GM18519 (cell line): ENCODE data around the gene PLA2G2C.
"Not testable (repeated sequence)": the region's sequence is repeated elsewhere in the genome, so short reads cannot be mapped to it uniquely, and the experiment has no call there.

Experiments used
- ATAC-seq: cut with Tn5 transposase; IDR thresholded peaks from one replicate; pipeline ENCODE4 v1.9.1; 2021; ENCODE audit warnings: mild to moderate bottlenecking, moderate library complexity; ENCODE audit not compliant: unreplicated experiment, low FRiP score

The PLA2G2C gene

DNA sequence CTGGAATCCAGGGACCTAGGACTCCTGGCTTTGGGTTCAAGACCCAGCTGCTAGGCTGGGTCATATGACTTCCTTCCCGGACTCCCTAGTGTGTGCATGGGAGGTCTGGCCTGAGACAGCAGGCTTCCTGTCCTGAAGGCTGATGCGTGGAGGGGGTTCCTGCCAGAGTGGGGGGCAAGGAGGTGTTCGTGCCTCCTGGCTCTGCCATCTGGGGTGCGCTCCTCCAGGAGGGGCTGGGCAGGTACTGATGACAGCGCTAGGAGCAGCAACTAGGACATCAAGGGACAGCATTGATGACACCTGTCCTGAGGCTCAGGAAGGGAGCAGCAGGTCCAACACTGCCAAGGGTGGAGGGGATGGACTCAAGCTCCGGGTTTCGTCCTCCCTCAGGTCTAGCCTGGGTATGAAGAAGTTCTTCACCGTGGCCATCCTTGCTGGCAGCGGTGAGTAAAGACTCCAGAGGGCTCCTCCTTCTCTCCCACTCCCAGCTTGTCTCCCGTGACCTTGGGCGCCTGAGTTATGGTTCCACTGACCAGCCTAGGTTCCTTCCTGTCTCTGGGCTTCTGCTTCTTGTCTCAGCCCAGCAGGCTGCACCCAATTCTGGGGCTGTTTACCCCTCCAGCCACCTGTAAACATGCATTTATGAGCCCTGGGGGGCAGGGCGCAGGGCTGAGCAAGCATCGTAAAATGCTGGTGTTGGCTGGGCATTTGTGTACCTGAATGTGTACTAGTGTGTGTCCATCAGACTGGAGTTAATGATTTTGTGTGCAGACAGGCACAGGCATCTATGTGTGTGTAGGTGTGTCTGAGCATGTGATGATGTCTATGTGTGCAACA, 46.3 kb downstream of the PLA2G2C start:
- no peak for ATAC-seq

DNA sequence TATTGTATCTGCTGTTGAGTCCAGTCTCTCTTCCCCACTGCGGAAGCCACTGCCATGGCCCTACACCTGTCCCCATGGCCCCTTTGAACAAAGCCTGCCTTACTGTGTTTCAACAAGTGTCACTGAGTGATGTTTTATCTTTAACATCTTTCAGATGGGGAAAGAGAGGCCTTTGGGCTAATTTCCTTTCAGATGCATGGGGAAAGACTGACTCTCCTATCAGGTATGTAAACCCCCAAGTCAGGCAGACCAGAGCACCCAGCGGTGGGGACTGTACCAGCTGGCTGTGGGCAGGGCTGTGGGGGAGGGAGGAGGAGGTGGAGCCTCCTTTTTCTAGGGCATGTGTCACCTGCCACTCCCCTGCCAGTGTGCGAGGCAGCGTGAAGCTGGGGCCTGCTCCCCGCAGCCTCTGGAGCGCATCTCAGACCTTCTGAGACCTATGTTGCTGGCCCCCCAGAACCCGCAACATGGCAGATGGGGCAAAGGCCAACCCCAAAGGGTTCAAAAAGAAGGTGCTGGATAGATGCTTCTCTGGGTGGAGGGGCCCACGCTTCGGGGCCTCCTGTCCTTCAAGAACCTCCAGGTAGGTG, 47.3 kb downstream of the PLA2G2C start, which contains the start of gene PLA2G2F:
Gene PLA2G2F (plus strand): TSS at position 363 of the 590 bp plus-strand sequence. CDS start 105 bp downstream, at position 468.
- ATAC-seq = no peak

DNA sequence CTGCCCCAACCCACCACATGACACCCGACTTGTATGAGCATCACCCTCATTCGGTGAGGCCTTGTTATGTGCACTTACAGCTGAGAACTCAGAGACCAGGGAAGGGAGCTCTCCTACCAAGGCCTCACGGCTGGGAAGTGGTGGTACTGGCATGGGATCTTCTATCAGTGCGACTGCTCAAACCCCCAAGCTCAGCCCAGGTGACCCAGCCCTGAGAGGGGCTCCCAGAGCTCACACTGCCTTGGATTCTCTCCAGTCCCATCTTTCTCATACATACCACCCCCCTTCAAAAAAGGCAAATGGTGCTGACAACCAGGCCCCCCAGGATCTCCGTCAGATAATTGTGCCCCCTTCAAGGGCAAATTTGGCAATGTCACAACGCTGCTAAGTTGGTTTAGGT, 48.0 kb downstream of the PLA2G2C start:
- ATAC-seq = no peak

DNA sequence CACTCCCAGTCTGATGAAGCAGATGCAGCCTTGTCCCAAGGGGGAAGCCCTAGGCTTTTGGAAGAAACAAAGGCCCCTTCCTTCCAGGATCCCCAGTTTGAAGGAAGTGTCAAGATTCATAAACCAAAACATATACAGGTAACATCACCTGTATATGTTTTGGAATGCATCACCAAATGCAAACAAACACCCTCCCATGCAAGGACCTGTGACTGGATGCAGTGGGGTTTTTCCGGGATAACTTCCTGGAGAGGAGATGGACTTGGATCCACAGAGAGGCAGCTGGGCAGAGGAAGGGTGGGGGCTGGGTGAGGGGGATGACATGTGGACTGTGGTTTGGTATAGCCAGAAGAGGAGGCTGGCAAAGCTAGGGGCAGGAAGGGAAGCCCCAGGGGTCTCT, 48.7 kb downstream of the PLA2G2C start:
- no peak for ATAC-seq

DNA sequence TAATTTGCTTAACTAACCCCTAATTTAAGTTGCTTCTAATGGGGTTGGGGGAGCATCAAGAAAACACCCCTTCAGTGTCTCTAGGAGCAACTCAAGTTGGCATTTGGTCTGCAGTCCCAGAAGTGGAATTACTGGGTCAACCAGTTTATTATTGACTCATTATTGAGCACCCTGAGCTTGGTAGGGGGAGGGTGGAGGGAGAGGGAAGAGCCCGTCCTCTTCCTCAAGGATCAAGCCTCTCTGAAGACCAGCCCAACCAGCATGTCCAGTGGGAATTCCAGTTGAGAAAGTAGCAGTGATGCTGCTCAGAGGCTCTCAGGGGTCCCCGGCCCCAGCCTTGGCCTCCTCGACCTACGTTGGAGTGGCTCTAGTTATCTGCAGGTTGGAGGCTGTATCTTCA, 49.3 kb downstream of the PLA2G2C start:
- no peak for ATAC-seq

DNA sequence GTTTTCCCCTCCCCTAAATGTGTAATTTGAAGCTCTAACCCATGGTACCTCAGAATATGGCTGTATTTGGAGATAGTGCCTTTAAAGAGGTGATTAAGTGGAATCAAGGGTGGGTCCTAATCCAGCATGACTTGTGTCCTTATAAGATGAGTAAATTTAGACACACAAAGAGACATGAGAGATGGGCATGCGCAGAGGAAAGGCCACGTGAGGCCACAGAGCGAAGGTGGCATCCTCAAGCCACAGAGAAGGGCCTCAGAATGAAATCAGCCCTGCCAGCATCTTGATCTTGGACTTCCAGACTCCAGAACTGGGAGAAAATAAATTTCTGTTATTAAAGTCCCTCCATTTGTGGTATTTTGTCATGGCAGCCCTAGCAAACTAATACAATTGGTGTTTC, 50.1 kb downstream of the PLA2G2C start:
- ATAC-seq = no peak

DNA sequence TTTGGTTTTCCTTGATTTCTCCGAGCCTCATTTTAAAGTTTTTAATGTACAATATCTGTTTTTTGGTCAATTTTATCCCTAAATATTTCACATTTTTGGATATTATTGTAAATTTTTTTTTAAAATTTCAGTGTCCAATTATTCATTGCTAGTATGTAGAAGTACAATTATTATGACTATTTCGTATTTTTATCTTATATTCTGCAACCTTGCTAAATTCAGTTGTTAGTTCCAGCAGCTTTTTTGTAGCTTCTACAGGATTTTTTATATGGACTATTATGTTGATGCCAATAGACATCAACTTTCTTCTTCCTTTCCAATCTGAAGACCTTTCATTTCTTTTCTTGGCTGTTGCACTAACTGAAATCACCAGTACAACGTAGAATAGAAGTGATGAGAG, 51.3 kb downstream of the PLA2G2C start:
- no peak for ATAC-seq

DNA sequence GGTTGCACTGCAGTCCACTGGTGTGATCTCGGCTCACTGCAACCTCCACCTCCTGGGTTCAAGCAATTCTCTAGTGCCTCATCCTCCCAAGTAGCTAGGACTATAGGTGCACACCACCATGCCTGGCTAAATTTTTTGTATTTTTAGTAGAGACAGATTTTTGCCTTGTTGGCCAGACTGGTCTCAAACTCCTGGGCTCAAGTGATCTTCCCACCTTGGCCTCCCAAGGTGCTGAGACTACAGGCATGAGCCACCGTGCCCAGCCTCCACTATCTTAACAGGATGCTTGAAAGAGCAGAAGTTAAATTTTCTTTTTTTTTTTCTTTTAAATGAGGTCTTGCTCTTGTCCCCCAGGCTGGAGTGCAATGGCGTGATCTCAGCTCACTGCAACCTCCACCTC, 55.8 kb downstream of the PLA2G2C start:
- ATAC-seq = not testable (repeated sequence)

DNA sequence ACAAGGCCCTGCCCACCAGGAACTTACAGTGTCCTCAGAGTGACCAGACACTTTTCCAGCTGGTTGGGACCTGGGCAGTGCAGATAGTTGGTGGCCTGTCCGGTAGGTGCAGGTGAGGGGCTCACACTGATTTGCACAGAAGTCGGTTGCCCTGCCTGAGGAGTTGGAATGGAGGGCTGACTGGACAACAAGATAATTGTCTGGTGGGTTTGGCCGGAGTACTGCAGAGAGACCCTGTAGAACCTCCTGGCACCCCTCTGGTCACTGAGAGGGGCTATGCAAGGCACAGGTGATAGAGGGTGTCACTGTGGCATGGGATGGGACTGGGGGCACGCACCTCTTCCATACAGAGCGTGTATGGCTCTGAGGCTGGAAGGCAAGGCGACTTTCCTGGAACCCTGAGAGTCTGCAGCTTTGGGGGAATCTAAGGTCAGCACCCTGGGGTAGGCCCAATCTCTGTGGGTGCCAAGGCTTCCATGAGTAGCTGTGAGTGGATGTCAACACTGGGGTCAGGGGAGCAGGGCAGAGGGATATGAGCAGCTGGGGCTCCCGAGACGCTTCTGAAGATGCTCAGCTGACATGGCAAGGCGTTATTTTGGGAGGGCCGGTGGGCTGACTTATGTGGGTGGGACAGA, 59.4 kb downstream of the PLA2G2C start:
- no peak for ATAC-seq

DNA sequence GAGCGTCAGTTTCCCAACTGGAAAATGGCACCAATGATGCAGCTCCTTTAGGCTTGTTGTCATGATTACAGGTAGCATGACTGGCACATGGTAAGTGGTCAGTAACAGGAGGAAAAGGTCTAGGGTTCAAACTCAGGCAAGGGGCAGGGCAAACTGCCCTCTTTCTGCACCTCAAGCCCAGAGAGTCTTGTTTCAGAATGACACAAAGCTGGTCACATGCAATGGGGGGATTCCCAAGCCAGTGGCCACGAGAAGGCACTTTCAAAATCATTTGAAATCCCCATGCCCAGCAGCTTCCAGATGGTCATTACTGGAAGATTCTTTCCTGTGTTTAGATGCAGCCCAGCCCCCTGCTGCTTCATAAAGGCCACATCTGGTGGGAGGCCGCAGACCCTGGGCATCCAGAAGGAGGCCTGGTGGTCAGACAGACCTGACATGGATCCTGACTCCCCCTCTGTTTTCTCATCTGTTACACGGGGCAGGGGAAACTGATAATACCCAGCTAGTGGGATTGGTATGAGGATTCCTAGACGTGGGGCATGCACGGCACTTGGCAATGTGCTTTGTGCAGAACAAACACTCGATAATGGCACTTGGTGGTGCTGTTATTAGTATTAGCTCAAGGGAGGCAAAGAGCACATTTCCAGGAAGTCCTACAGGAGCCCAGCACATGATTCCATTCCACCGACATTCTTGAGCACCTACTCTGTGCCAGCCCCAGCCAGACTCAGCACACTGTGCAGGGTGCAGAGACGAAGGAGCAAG, 60.1 kb downstream of the PLA2G2C start:
- ATAC-seq = no peak

DNA sequence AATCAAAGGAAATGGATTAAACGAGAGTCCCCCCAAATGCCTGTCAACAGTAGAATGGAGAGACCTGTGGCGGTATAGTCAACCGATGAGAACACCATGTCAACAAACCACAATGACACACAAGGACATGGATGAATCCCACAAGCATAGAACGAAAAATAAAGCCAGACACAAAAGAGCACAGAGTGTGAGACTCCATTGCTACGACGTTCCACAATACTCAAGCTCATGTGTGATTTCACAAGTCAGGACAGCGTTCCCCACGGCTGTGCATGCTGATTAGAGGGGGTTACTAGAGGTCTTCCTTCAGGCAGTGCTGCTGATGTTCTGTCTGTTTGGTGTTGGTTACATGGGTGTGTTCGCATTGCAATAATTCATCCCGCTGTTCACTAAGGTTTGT, 61.2 kb downstream of the PLA2G2C start:
- ATAC-seq = no peak

DNA sequence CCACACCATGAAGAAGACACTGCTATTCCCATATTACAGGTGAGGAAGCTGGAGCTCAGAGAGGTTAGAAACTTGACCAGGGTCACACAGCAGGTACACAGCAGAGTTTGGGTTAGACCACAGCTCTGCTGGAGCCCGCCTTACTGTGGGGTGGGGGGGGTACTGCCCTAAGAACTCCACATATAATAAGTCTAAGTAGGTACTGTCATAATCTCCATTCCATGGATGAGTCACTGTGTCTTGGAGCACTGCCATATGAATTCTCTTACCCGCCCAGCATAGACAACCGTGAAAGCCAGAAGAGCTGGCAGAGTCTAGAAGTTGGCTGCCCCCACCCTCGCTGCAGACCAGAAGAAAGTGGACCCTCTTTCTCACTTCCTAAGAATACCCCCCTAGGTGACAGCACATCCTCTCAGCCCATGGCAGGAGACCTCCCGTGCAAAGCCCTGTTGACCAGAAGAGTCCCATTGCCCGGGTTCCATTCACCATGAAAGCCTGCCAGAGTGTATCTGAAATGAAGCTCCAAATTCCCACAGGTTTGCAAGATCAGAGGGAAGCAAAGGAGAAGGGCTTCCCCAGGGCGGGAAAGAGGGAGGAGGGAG, 61.8 kb downstream of the PLA2G2C start:
- ATAC-seq = no peak

DNA sequence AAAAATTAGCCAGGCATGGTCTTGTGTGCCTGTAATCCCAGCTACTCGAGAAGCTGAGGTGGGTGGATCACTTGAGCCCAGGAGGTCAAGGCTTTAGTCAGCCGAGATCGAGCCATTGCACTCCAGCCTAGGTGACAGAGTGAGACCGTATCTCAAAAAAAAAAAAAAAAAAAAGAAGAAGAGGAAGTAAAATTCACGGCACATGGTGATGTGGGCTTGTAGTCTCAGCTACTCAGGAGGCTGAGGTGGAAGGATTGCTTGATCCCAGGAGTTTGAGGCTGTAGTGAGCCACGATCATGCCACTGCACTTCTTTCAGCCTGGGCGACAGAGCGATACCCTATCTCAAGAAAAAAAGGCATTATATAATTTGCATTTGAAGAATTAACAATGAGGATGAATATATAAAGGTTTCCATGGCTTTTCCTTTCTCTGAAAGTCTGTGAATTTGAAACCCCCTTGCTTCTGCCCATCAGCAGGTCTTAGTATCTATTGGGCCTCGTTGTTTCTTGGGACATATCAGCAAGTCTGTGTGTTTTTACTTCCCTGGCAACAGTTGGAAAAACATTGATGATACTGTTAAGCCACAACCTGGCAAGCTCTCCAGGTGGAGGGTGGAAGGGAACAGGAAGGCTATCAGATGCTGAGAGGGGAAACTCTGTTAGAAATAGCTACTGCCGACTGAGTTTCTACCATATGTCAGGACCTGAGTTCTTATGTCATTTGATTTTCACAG, 62.4 kb downstream of the PLA2G2C start:
- no peak for ATAC-seq

DNA sequence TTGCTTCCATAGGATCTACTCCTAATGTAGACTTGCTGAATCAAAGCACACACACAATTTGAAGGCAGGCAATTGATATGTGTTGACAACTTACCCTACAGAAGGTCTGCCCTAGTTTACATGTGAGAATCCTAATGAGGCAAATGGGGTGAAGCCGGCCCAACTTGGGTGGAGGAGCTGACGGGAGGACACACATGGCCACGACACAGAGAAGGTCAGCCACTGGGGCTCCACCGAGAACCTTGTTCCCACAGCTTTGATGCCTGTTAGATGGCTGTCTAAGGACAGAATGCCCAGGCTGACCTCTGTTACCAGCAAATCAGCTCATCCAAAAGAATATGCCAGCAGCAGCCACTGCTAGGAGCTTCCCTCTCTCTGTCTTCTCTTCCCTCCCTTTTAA, 65.5 kb downstream of the PLA2G2C start:
- no peak for ATAC-seq

DNA sequence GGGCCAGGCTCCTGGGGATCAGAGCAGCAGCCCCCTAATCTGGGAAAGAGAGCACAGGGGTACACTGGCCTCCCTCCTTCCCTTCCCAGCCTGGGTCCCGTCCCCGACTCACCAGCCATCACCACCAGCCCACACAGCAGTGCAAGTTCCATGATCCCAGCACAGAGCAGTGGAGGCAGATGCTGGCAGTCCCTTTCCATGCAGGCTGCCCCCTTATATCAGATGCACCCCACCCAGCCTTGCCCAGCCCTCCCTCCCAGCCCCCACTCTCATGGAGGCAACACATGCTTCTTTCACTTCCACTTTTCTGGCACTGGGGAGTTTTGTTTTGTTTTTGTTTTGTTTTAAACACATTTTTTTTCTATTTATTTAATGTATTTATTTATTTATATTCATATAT, 67.0 kb downstream of the PLA2G2C start, which contains the start of gene PLA2G2D:
Gene PLA2G2D (minus strand): TSS at position 190 of the 400 bp plus-strand sequence. CDS start 38 bp downstream, at position 152.
- ATAC-seq = no peak

DNA sequence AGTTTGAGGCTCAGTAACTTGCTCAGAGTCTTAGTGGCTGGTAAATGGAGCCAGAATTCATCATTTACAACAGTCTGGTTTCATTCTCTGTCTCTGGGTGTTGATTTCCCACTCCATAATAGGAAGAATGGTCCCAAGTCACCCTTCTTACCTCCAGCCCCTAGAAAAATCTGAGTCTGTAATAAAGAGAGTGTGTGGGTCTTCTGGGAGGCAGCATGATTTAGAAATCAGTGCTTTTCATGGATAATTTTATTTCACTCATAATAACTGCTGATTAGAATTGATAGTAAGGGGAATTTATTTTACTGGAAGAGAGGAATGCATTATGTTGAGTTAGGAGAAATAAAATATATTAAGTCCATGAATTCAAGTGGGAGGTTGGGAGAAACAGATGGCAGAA, 69.1 kb downstream of the PLA2G2C start:
- ATAC-seq = no peak

DNA sequence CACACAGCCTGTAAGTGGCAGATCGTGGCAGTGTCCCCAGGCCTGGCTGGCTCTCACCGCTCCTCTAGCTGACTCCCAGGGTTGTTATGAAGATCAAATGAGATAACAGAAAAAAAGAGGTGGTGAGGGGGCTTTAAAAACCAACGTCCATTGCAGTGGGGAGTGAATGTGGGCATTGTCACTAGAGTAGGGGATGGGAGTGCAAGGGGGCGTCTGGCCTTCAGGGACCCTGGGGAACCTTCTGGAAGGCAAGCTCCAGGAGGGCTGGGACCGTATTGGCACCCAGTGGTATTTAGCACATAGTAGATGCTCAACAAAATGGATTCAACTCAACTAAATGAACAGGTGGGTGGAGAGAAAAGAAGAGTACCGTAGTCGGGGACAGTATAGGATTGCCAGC, 70.4 kb downstream of the PLA2G2C start:
- no peak for ATAC-seq

DNA sequence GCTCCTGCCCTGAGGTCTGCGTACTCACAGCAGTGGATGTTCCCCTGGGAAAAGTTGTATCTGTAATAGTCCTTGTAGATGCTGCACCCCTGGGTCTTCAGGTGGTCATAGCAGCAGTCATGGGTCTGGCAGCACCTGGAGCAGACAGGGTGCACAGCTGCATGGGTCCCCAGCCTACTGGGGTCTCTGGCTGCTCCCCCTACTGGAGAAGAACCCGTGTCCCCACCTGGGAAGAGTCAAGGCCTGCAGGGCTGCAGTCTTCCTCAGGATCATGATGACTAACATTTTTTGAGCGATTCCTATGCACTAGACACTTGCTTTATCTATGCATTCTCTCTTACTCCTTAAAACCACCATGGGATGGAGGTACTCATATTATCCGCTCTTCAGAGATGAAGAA, 70.8 kb downstream of the PLA2G2C start:
- ATAC-seq = no peak

DNA sequence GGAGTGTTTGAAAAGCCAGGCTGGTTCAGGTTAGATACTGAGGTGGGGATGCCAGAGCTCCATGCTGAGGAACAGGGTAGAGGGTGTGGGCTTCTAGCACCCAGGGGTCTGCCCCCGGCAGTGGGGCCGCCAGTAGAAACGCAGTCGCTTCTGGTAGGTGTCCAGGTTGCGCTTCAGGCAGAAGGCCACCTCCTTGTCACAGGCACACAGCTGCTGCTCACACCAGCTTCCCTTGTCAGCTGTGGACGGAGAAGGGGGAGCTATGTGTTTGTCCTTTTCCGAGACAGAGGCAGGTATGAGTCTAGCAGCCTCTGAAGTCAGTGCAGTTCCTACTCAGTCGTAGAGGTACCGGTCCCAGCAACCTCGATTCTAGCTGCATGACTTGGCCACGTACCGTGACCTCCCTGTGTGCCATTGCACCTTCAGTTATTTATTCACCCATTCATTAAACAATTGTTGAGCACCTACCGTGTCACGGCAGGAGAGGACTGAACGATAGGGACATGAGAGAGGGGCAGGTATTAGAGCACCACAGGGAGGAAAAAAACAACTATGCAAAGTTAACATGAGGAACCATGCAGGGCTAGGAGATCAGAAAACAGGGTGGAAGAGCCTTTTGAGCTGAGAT, 72.2 kb downstream of the PLA2G2C start:
- ATAC-seq = no peak
